OCI-LY7 (cell line): ENCODE data around the gene RTN4R. TPM values are rescaled to one million over a fixed set of nuclear protein-coding genes. Genes with fewer than 3 reads are reported as not detected.

Experiments
- BruUV-seq: library from RNA; stranded (reverse); fragments of 400-500 nt; replicated peaks from 2 replicates; lab custom pipeline; 2021; lab: Mats Ljungman, UMichigan
- CTCF ChIA-PET: fragments of 300-600 bp; sonication (Branson Sonifier 250); formaldehyde crosslinking; loops from one replicate; lab custom pipeline; 2022; ENCODE audit warnings: antibody characterized with exemption; ENCODE audit not compliant: unreplicated experiment; lab: Charles Lee
- POLR2A ChIA-PET: fragments of 300-600 bp; sonication (Branson Sonifier 250); formaldehyde crosslinking; loops from one replicate; lab custom pipeline; 2022; ENCODE audit warnings: antibody characterized with exemption; lab: Charles Lee
- DNase-seq: peaks from one replicate; pipeline ENCODE4 v3.0.0-alpha.2; 2015; ENCODE audit warnings: low spot score
- H2AFZ ChIP-seq: fragments of 200-600 bp; sonication (generic), shearing (Covaris generic); 2 replicates; pipeline ENCODE4 v1.6.1; 2014; ENCODE audit warnings: mild to moderate bottlenecking, antibody characterized with exemption, low read length, moderate library complexity
- H3K27ac ChIP-seq: fragments of 200-600 bp; sonication (generic); 2 replicates; pipeline ENCODE4 v1.5.1; 2014; ENCODE audit warnings: mixed run types, low read depth, mild to moderate bottlenecking, moderate library complexity, low read length, inconsistent platforms; ENCODE audit not compliant: poor library complexity, severe bottlenecking
- H3K36me3 ChIP-seq: fragments of 200-600 bp; sonication (generic); 2 replicates; pipeline ENCODE4 v1.6.1; 2014; ENCODE audit warnings: mild to moderate bottlenecking, antibody characterized with exemption, low read length, moderate library complexity, mixed read lengths; ENCODE audit not compliant: insufficient read depth
- H3K4me1 ChIP-seq: fragments of 200-600 bp; sonication (generic); 2 replicates; pipeline ENCODE4 v1.5.1; 2014; ENCODE audit warnings: mild to moderate bottlenecking, low read length; ENCODE audit not compliant: insufficient read depth, poor library complexity, severe bottlenecking
- H3K4me2 ChIP-seq: fragments of 200-600 bp; sonication (generic); 2 replicates; pipeline ENCODE4 v1.6.1; 2014; ENCODE audit warnings: mild to moderate bottlenecking, low read length
- H3K4me3 ChIP-seq: fragments of 200-600 bp; sonication (generic); 2 replicates; pipeline ENCODE4 v1.5.1; 2014; ENCODE audit warnings: mild to moderate bottlenecking, low read depth, low read length; ENCODE audit not compliant: poor library complexity, severe bottlenecking
- H3K79me2 ChIP-seq: fragments of 200-600 bp; sonication (generic); 2 replicates; pipeline ENCODE4 v1.6.1; 2016; ENCODE audit warnings: low read depth, mild to moderate bottlenecking, low read length, moderate library complexity, mixed read lengths; ENCODE audit not compliant: insufficient read depth
- H3K9me2 ChIP-seq: fragments of 200-600 bp; sonication (generic); 2 replicates; pipeline ENCODE4 v1.6.1; 2016; ENCODE audit warnings: mild to moderate bottlenecking, low read length, mixed read lengths; ENCODE audit not compliant: insufficient read depth
- H3K9me3 ChIP-seq: fragments of 200-600 bp; sonication (generic); 2 replicates; pipeline ENCODE4 v1.6.1; 2014; ENCODE audit warnings: mild to moderate bottlenecking, mixed run types, low read length, mixed read lengths
- H4K20me1 ChIP-seq: fragments of 200-600 bp; sonication (generic); 2 replicates; pipeline ENCODE4 v1.6.1; 2014; ENCODE audit warnings: mild to moderate bottlenecking, antibody characterized with exemption, low read length, moderate library complexity, mixed read lengths; ENCODE audit not compliant: insufficient read depth
- EZH2phosphoT487 ChIP-seq: fragments of 200-600 bp; sonication (generic); IDR thresholded peaks from 2 replicates; pipeline ENCODE4 v1.6.1; 2018; ENCODE audit warnings: low read depth, borderline replicate concordance, mild to moderate bottlenecking, mixed run types, antibody characterized with exemption, low read length, moderate library complexity, mixed read lengths
- intact Hi-C: fragments of 100-400 bp; cut with micrococcal nuclease; formaldehyde crosslinking; loops from one replicate; pipeline ENCODE4 v1.10.0; 2022; ENCODE audit not compliant: unreplicated experiment
- total RNA-seq, 2 experiments: library from RNA; depleted of rRNA in 1 of 2; stranded (reverse); fragments of >200 nt in 1 of 2; shearing (Covaris generic) in 1 of 2; gene quantifications; 2 replicates each; pipeline ENCODE4 v1.2.3, GENCODE V29; 2014 to 2022
- TF ChIP-seq, protein P1 (sequence below): fragments of 200-600 bp; sonication (generic); conservative IDR thresholded peaks from 2 replicates; pipeline ENCODE4 v1.5.1; 2014; ENCODE audit warnings: mild to moderate bottlenecking, antibody characterized with exemption, low read length, moderate library complexity, mixed read lengths

RTN4R gene
- total RNA-seq, 2 experiments from 2014 or later = not detected

DNA sequence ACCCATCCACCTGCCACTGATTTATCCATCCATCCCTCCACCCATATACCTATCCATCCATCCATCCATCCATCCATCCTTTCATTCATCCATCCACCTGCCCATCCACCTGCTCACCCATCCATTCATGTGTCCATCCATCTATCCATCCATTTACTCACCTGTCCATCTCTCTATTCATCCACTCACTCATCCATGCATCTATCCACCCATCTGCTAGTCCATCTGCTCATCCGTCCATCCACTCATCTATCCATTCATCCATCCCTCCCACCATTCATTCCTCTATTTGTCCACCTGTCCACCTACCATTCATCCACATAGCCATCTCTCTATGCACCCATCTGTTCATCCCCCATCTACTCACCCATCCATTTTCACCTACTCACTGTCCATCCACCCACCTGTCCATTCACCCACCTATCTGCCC, 68.7 kb downstream of the RTN4R start:
- TF ChIP-seq, protein P1, sequence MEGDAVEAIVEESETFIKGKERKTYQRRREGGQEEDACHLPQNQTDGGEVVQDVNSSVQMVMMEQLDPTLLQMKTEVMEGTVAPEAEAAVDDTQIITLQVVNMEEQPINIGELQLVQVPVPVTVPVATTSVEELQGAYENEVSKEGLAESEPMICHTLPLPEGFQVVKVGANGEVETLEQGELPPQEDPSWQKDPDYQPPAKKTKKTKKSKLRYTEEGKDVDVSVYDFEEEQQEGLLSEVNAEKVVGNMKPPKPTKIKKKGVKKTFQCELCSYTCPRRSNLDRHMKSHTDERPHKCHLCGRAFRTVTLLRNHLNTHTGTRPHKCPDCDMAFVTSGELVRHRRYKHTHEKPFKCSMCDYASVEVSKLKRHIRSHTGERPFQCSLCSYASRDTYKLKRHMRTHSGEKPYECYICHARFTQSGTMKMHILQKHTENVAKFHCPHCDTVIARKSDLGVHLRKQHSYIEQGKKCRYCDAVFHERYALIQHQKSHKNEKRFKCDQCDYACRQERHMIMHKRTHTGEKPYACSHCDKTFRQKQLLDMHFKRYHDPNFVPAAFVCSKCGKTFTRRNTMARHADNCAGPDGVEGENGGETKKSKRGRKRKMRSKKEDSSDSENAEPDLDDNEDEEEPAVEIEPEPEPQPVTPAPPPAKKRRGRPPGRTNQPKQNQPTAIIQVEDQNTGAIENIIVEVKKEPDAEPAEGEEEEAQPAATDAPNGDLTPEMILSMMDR = no peak
- TF ChIP-seq EZH2phosphoT487 = no peak
- no TSS peak for BruUV-seq
- POLR2A ChIA-PET = no interaction called here
- H3K9me2 ChIP-seq = no peaks in the 10 kb centered on the region
- no peaks in the 10 kb centered on the region for H3K79me2 ChIP-seq
- intact Hi-C loops = no loop called here
- H2AFZ ChIP-seq = no peak overlapping the region
- H3K4me2 ChIP-seq = no peak overlapping the region
- H3K4me3 ChIP-seq = no peak overlapping the region
- no peaks in the 10 kb centered on the region for H4K20me1 ChIP-seq
- CTCF ChIA-PET = no interaction called here
- H3K36me3 ChIP-seq = no peaks in the 10 kb centered on the region
- no peaks in the 10 kb centered on the region for H3K9me3 ChIP-seq
- no peak for DNase-seq
- H3K4me1 ChIP-seq = no peaks in the 10 kb centered on the region
- H3K27ac ChIP-seq = no peak overlapping the region

DNA sequence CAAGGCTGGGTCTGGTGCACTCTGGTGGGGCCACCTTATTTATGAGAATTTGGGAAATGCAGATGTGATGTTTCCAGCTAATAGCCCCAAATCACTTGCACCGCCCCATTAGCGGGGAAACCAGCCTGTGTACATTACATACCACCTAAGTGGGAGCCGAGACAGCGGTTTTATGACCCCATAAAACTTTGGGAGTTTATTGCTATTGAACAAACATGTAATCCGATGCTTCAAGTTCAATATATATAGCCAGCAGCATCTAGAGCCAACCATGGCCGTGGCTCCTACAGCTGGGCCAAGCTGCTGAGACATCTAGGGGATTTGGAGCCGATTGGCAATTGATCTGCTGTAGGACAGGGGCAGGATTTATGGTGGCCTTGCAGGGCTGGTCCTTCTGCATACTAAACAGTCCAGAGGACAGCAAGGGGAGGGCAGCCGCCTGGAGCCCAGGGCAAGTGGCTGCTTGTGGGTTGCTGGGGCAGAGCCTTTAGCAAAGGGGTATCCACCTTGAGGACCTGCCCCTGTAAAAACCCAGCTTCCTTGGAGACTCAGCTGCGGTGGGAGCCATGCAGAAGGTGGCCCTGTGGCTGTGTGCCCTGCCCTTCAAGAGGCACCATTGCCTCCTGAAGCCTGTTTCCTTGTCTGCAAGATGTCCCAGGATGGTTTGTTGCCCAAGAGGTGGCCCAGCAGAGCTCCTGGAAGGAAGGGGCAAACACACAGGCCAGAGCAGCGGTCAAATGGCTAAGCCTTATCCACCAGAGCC, 69.4 kb downstream of the RTN4R start:
- H2AFZ ChIP-seq = no peak overlapping the region
- no peaks in the 10 kb centered on the region for H3K36me3 ChIP-seq
- ChIA-PET POLR2A (no interaction called here), CTCF (no interaction called here)
- H3K9me2 ChIP-seq = no peaks in the 10 kb centered on the region
- no peak overlapping the region for H3K4me3 ChIP-seq
- TF ChIP-seq, protein P1 = no peak
- TF ChIP-seq EZH2phosphoT487 = no peak
- intact Hi-C loops = no loop called here
- H3K4me1 ChIP-seq = no peaks in the 10 kb centered on the region
- DNase-seq = no peak
- H3K9me3 ChIP-seq = no peaks in the 10 kb centered on the region
- H3K27ac ChIP-seq = no peak overlapping the region
- no TSS peak for BruUV-seq
- H4K20me1 ChIP-seq = no peaks in the 10 kb centered on the region
- no peak overlapping the region for H3K4me2 ChIP-seq
- no peaks in the 10 kb centered on the region for H3K79me2 ChIP-seq

DNA sequence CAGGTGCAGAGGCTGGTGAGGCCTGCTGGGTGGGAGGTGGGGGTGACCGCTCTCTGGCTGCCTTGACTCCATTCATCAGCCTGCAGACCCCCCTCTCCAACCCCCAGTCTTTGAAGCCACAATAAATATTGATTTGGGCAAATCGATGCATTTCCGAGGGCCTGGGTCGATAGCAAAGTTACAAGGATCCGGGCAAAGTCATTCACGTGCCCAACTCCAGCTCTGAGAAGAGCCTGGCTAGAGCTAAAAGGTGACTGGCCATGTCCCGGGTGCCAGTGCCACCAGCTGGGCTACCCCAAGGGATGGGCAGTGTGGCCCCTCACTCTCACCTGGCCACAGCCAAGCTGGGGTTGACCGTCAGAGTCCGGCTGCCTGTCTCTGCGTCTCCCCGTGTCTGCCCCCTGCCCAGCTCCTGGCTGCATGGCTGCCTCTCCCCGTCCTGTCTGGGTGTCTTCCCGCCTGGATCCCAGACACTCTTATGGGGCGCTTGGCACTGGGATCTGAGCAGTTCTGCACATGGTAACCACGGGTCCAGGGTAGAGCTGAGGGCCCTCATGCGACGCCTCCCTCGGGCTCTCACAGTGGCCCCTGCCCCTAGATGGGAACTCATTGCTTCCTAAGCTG, 70.6 kb downstream of the RTN4R start:
- Histone ChIP-seq H4K20me1 (no peaks in the 10 kb centered on the region), H3K36me3 (no peaks in the 10 kb centered on the region), H2AFZ (no peak overlapping the region), H3K4me3 (no peak overlapping the region), H3K27ac (no peak overlapping the region), H3K9me2 (no peaks in the 10 kb centered on the region), H3K79me2 (no peaks in the 10 kb centered on the region), H3K4me2 (no peak overlapping the region), H3K9me3 (no peaks in the 10 kb centered on the region), H3K4me1 (no peaks in the 10 kb centered on the region)
- no TSS peak for BruUV-seq
- ChIA-PET CTCF (no interaction called here), POLR2A (interaction anchor here (0.5 kb wide), 1 partner anchor 46 kb away, joined by 3 read pairs; no protein-coding TSS in a partner anchor)
- intact Hi-C loops = no loop called here
- TF ChIP-seq EZH2phosphoT487 = no peak
- TF ChIP-seq, protein P1 = no peak
- DNase-seq = no peak
